Caco-2 (cell line): ENCODE results near the gene TRIP13. TPM values are rescaled to one million over a fixed set of nuclear protein-coding genes. Genes with fewer than 3 reads are reported as not detected.

Experiments
- BruUV-seq: library from RNA; stranded (reverse); fragments of 400-500 nt; replicated peaks from 2 replicates; lab custom pipeline; 2021; lab: Mats Ljungman, UMichigan
- CTCF ChIA-PET: fragments of 300-600 bp; sonication (Branson Sonifier 250); formaldehyde crosslinking; loops from one replicate; lab custom pipeline; 2022; ENCODE audit warnings: antibody characterized with exemption; lab: Charles Lee
- POLR2A ChIA-PET: fragments of 300-600 bp; sonication (Branson Sonifier 250); formaldehyde crosslinking; loops from one replicate; lab custom pipeline; 2022; ENCODE audit warnings: antibody characterized with exemption; lab: Charles Lee
- DNase-seq, 2 experiments: peaks; one replicate each; pipeline versions ENCODE4 v3.0.0 to v3.0.0-alpha.2; 2020 to 2022
- H3K27me3 ChIP-seq: replicated peaks from 2 replicates; pipeline ENCODE4 v1.6.0; 2011; ENCODE audit warnings: low read length; ENCODE audit not compliant: control insufficient read depth, insufficient read depth
- H3K36me3 ChIP-seq: 2 replicates; pipeline ENCODE4 v1.5.1; 2011; ENCODE audit warnings: low read length; ENCODE audit not compliant: control insufficient read depth, insufficient read depth
- H3K4me1 ChIP-seq: fragments of 250-450 bp; sonication (Bioruptor Pico); 2 replicates; pipeline ENCODE4 v1.5.1; 2020; ENCODE audit warnings: mild to moderate bottlenecking
- H3K4me3 ChIP-seq: 2 replicates; pipeline ENCODE4 v1.5.1; 2011; ENCODE audit warnings: low read depth, mild to moderate bottlenecking, control low read depth, low read length
- H3K9me3 ChIP-seq: fragments of 250-450 bp; sonication (Bioruptor Pico); 2 replicates; pipeline ENCODE4 v1.5.1; 2020; ENCODE audit warnings: mild to moderate bottlenecking, moderate library complexity
- H3K27ac Mint-ChIP-seq: one replicate; pipeline ENCODE4 v1.8.0; 2022; ENCODE audit warnings: mixed read lengths; ENCODE audit not compliant: unreplicated experiment
- H3K27me3 Mint-ChIP-seq: one replicate; pipeline ENCODE4 v1.8.0; 2022; ENCODE audit warnings: mixed read lengths; ENCODE audit not compliant: insufficient read depth, unreplicated experiment
- H3K36me3 Mint-ChIP-seq: one replicate; pipeline ENCODE4 v1.8.0; 2022; ENCODE audit warnings: mild to moderate bottlenecking, mixed read lengths; ENCODE audit not compliant: insufficient read depth, unreplicated experiment
- H3K4me1 Mint-ChIP-seq: one replicate; pipeline ENCODE4 v1.8.0; 2022; ENCODE audit warnings: low read depth, mixed read lengths; ENCODE audit not compliant: unreplicated experiment
- H3K4me3 Mint-ChIP-seq: one replicate; pipeline ENCODE4 v1.8.0; 2022; ENCODE audit warnings: mild to moderate bottlenecking, moderate library complexity, mixed read lengths; ENCODE audit not compliant: unreplicated experiment
- H3K9me3 Mint-ChIP-seq: one replicate; pipeline ENCODE4 v1.8.0; 2022; ENCODE audit warnings: mixed read lengths; ENCODE audit not compliant: unreplicated experiment
- intact Hi-C: fragments of 100-400 bp; cut with micrococcal nuclease; formaldehyde crosslinking; loops from one replicate; pipeline ENCODE4 v1.10.0; 2022; ENCODE audit not compliant: unreplicated experiment
- total RNA-seq: library from RNA; stranded (reverse); gene quantifications from 2 replicates; pipeline ENCODE4 v1.2.3, GENCODE V29; 2022
- TF ChIP-seq, protein P1 (sequence below), 2 experiments: fragments of 200-600 bp in 1 of 2; IDR thresholded peaks; 1 replicate in 1 of 2; 2 replicates in 1 of 2; pipeline versions ENCODE4 v1.5.1 to v1.8.0; 2011 to 2022; ENCODE audit warnings: antibody characterized with exemption in 1 of 2, control low read depth in 1 of 2, inconsistent platforms in 1 of 2, low read depth in 1 of 2, low read length in 1 of 2, mild to moderate bottlenecking in 1 of 2, moderate library complexity in 1 of 2; ENCODE audit not compliant: insufficient read depth in 1 of 2, severe bottlenecking in 1 of 2, unreplicated experiment in 1 of 2

The TRIP13 gene
- total RNA-seq, 1 experiment from 2014 or later: 42.5 TPM

- no peak for DNase-seq
- no peaks in the 10 kb centered on the region for H3K27me3 Mint-ChIP-seq
- H3K9me3 Mint-ChIP-seq: no peaks in the 10 kb centered on the region
- H3K36me3 Mint-ChIP-seq: no peaks in the 10 kb centered on the region
- Histone ChIP-seq H3K36me3 (no peaks in the 10 kb centered on the region; the same call in 1 of the 2 replicates), H3K4me3 (no peak overlapping the region), H3K9me3 (no peaks in the 10 kb centered on the region), H3K27me3 (no peaks in the 10 kb centered on the region), H3K4me1 (peaks cover 24% of the 10 kb centered on the region)
- TF ChIP-seq, protein P1, sequence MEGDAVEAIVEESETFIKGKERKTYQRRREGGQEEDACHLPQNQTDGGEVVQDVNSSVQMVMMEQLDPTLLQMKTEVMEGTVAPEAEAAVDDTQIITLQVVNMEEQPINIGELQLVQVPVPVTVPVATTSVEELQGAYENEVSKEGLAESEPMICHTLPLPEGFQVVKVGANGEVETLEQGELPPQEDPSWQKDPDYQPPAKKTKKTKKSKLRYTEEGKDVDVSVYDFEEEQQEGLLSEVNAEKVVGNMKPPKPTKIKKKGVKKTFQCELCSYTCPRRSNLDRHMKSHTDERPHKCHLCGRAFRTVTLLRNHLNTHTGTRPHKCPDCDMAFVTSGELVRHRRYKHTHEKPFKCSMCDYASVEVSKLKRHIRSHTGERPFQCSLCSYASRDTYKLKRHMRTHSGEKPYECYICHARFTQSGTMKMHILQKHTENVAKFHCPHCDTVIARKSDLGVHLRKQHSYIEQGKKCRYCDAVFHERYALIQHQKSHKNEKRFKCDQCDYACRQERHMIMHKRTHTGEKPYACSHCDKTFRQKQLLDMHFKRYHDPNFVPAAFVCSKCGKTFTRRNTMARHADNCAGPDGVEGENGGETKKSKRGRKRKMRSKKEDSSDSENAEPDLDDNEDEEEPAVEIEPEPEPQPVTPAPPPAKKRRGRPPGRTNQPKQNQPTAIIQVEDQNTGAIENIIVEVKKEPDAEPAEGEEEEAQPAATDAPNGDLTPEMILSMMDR (IDR thresholded peaks at IDR 0.05; ENCODE audit: insufficient read depth in 1 of 2, low read depth in 1 of 2, low read length in 1 of 2, severe bottlenecking in 1 of 2, unreplicated experiment in 1 of 2): no peak
- TSS peak; percentile 88 for BruUV-seq
- H3K27ac Mint-ChIP-seq: peak overlapping the region; percentile 75
- no peak overlapping the region for H3K4me3 Mint-ChIP-seq
- intact Hi-C loops: loop anchor here (5.0 kb wide), 1 partner anchor 36 kb away; no protein-coding TSS in a partner anchor
- ChIA-PET CTCF (interaction anchor here (1.0 kb wide), 1 partner anchor 54 kb away, joined by 4 read pairs; no protein-coding TSS in a partner anchor), POLR2A (no interaction called here)
- peaks cover 16% of the 10 kb centered on the region for H3K4me1 Mint-ChIP-seq
Measured at GRCh38 chr5:955886-956761, 63.4 kb downstream of the TRIP13 start.

DNA sequence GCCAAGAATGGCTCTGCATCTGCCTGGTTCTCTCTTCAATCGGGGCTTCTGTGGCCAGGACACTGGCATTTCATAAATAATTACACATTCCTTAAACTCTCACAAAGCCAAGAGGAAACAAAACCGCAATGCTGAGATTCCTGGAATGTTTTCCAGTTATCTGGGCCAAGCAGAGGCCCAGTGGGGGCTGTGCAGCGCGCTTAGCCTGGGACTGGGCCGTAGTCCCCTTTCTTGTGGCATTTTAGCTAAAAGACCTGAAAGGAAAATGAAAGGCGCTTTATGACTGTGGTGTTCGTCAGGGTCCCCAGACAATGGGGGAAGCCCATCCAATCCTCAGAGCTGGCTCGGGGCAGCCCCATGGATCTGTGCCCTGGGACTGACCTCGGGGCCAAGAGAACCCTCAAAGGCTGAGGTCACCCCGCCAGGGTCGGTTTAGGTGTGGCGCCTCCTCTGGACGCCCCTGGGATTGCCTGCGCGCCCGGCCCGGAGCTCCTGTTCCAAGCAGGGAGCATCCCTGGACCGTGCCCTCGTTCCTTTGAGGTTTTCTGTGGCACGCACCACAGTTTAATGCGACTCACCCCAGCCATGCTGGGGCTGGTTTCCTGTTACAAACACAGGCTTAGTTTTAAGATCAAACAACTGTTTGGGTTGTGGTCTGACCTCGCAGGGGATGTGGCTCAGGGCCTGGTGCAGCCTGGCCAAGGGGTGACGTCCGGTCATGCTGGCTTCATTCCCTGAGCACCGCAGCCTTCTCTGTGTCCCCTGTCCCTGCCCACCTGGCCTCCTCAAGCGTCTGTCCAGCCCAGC lies 64.5 kb downstream of the TRIP13 start:
- Mint-ChIP-seq H3K4me1 (peaks cover 16% of the 10 kb centered on the region), H3K27me3 (no peaks in the 10 kb centered on the region), H3K9me3 (no peaks in the 10 kb centered on the region), H3K27ac (peak overlapping the region; percentile 75), H3K36me3 (no peaks in the 10 kb centered on the region), H3K4me3 (no peak overlapping the region)
- no peaks in the 10 kb centered on the region for H3K9me3 ChIP-seq
- TF ChIP-seq, protein P1 (IDR thresholded peaks at IDR 0.05; ENCODE audit: insufficient read depth in 1 of 2, low read depth in 1 of 2, low read length in 1 of 2, severe bottlenecking in 1 of 2, unreplicated experiment in 1 of 2): peak; percentile 7 to 29
- peak; percentile 57 to 69 for DNase-seq
- CTCF ChIA-PET: interaction anchor here (0.6 to 1.0 kb wide), 2 partner anchors 53 to 523 kb away, joined by 3 to 4 read pairs; no protein-coding TSS in a partner anchor
- intact Hi-C loops: loop anchor here (5.0 kb wide), 1 partner anchor 35 kb away; no protein-coding TSS in a partner anchor
- POLR2A ChIA-PET: no interaction called here
- no peaks in the 10 kb centered on the region; the same call in 1 of the 2 replicates for H3K36me3 ChIP-seq
- no peaks in the 10 kb centered on the region for H3K27me3 ChIP-seq
- H3K4me1 ChIP-seq: peaks cover 24% of the 10 kb centered on the region
- BruUV-seq: no TSS peak
- no peak overlapping the region for H3K4me3 ChIP-seq
